SH-SY5Y (cell line): ENCODE data around the gene HCRTR1.

Source experiments
- GATA2 ChIP-seq: IDR thresholded peaks from 2 replicates; pipeline ENCODE4 v1.6.1; 2011; ENCODE audit warnings: mild to moderate bottlenecking, low read depth, low read length
- GATA3 ChIP-seq: IDR thresholded peaks from 2 replicates; pipeline ENCODE4 v1.6.1; 2011; ENCODE audit warnings: low read depth, mild to moderate bottlenecking, low read length, moderate library complexity

- TF ChIP-seq GATA2 (no peak), GATA3 (no peak)
Observed at GRCh38 chr1:31615414-31615813, 2.1 kb upstream of the HCRTR1 start.
